ENCODE measurements around the gene ORAI1.
"Not testable (repeated sequence)": the region's sequence is repeated elsewhere in the genome, so short reads cannot be mapped to it uniquely, and the experiment has no call there.

The ORAI1 gene

GRCh38 chr12:121626087-121626852, at the start of gene ORAI1:
ORAI1 (plus strand) TSS chr12:121626530.
- DNase-seq (ENCODE audit: low spot score) = peak; percentile 89

- DNase-seq (ENCODE audit: low spot score) = no peak
Observed at GRCh38 chr12:121576851-121577391, 49.4 kb upstream of the ORAI1 start.

DNA sequence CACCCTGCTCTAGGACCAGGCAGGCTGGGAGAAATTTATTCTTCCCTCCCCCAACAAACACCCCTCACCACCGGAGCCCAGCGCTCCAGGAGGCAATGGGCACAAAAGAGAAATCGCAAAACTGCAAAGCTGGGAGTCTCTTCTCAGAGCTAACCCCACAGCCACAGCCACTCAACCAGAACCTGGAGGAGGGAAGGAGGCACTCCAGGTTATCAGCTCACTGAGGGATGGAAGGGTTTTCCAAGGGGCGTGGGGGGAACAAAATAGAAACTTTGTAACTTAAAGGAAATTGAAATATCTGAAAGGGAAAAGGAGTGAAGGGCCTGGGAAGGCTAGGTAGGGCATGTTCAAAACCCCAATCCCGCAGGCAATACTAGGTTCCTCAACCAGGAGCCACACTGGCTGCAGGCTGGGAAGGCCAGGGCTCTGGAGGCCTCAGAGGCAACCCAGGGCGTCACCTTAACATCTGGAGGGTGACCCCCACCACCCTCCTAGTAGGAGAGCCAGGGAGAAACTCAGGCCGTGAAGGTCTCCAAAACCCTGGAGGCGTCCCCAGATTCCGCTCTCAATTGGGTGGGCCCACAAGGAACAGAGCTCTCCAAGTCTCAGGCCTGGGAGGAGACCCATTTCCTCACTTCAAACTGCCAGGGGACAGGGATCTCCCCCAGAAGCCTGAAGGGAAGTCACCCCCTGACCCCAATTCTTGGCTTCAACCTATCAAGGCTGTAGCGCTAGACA, 48.7 kb upstream of the ORAI1 start:
- no peak for DNase-seq (ENCODE audit: low spot score)

- no peak for DNase-seq (ENCODE audit: low spot score)
Observed at GRCh38 chr12:121578230-121579189, 47.8 kb upstream of the ORAI1 start.

GRCh38 chr12:121579190-121579791, 47.0 kb upstream of the ORAI1 start:
- no peak for DNase-seq (ENCODE audit: low spot score)

- peak; percentile 62 for DNase-seq (ENCODE audit: low spot score)
Observed at GRCh38 chr12:121579981-121580868, 46.1 kb upstream of the ORAI1 start.

DNA sequence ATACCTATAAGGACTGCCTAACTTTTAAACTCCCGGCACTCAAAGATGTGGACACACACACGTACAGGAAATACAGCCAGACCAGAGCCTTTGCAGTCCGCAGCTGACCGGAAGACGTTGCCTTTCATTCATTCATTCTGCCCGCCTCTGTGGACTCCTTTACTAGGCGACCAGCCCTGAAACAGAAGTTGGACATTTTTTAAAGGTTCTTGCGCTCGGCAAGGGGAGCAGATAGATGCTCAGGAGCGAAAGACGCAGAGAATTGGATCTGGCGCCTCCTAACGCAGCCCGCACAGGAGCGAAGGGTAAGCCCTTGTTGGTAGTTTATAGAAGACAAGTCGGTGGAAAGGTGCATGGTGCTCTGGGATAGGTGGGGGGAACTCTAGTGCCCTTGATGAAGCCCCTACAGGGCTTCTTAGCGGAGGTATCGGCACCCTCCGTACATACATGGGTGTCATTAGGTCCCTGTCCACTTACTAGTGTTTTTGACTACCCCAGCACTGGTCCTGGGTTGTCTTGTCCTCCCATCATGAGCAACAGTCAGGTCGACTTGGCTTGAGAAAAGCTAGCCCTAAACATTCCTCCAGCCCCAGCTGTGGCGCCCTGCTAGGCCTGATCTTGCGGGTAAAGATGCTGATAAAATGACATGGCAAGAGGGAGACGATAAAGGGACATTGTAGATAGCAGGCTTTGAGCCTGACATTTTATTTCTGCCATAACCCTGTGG, 45.2 kb upstream of the ORAI1 start, which contains the start of gene KDM2B:
Gene KDM2B, minus strand, starts transcription at position 65 of the 727 bp plus-strand sequence. CDS start 112 bp downstream, outside the sequence.
- no peak for DNase-seq (ENCODE audit: low spot score)

- peak; percentile 36 for DNase-seq (ENCODE audit: low spot score)
Observed at GRCh38 chr12:121581686-121582429, 44.5 kb upstream of the ORAI1 start.

DNA sequence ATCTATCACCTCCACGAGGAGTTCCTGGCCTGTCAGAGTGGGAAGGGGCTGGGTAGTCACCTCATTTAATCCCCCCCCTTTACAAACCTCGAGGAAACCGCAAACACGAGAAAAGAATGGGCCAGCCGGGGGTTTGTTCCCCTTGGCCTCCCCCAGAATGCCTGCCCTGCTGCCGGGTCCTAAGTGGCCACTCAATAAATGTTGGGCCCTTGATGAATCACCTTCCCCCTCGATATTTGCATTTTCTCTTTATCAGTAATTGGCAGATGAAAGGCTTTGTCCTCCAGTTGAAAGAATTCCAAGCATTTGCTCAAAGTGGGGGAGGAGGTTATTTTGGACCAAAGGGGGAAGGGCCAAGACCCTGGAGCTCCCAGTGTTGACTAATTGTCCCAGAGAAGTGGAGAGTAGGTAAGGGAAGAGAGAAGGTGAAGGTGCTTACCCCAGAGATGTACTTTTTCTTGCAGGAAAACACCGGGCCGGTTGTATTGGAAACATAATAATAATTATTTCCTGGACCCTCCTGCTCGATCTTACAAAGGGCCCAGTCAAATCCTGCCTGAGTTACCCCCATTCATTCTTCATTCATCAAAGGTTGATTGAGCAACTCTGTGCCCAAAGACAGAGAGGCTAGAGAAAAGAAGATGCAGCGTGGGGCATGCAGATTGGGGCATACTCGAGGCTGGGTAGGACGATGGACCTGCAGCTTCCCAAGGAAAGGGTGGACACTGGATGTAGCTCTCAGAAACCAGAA, 43.6 kb upstream of the ORAI1 start:
- DNase-seq (ENCODE audit: low spot score) = peak; percentile 71

DNA sequence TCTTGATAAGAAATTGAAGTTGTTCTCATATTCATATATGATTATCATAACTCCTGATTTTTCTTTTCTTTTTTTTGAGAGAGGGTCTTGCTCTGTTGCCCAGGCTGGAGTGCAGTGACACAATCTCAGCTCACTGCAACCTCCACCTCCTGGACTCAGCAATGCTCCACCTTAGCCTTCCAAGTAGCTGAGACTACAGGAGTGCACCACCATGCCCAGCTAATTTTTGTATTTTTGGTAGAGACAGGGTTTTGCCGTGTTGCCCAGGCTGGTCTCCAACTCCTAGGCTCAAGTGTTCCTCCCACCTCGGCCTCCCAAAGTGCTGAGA, 43.0 kb upstream of the ORAI1 start:
- DNase-seq (ENCODE audit: low spot score) = not testable (repeated sequence)

- not testable (repeated sequence) for DNase-seq (ENCODE audit: low spot score)
Observed at GRCh38 chr12:121584885-121585284, 41.4 kb upstream of the ORAI1 start.

DNA sequence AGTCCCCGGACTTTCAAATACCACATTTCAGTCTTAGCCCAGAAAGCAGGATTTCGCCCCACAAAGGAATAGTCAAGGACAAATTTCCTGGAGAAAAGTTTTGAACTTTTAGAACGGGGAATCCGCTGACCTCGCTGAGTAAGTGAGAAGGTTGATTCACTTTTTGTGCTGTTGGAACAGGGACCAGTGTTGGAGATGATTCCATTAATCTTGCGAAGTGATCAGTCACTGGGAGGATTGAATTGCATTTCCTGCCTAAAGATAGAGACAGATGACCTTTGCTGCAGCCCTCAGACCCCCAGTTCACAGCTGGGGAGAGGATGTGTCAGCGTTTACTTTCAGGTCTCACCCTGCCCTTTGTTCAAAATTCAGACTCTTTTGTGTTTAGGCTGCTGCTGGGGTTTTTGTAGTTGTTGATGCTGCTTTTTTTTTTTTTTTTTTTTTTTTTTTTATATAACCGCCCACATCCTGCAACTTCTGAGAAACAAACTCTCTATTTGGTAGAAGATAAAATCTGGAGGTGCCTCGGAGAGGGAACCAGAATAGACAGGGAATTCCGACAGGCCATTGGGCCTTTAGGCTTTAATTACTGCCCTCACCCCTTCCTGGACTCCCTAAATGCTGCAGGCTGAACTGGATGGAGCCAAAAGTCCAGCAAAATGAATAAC, 35.7 kb upstream of the ORAI1 start:
- DNase-seq (ENCODE audit: low spot score) = no peak

- DNase-seq (ENCODE audit: low spot score) = no peak
Observed at GRCh38 chr12:121592320-121592719, 34.0 kb upstream of the ORAI1 start.

DNA sequence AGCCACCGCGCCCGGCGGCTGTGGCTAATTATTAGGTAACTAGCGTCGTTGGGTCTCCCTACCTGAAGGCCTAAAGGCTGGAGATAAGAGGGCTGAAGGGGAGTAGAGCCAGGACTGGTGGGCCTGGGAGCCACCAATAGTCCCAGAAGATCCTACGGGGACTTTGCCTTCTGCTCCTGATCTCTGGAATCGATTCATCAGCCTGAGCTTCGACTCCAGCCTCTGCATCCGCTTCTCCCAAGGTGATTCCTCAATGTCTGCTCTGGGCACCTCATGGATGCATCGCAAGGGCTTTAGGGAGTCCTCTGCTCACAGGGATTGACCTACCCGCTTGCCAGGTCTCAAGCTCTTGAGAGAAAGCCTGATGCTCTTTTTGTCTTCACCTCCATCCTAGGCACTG, 30.8 kb upstream of the ORAI1 start:
- DNase-seq (ENCODE audit: low spot score) = no peak

- DNase-seq (ENCODE audit: low spot score) = no peak
Observed at GRCh38 chr12:121596526-121596925, 29.8 kb upstream of the ORAI1 start.

- no peak for DNase-seq (ENCODE audit: low spot score)
Observed at GRCh38 chr12:121600702-121601336, 25.5 kb upstream of the ORAI1 start.

DNA sequence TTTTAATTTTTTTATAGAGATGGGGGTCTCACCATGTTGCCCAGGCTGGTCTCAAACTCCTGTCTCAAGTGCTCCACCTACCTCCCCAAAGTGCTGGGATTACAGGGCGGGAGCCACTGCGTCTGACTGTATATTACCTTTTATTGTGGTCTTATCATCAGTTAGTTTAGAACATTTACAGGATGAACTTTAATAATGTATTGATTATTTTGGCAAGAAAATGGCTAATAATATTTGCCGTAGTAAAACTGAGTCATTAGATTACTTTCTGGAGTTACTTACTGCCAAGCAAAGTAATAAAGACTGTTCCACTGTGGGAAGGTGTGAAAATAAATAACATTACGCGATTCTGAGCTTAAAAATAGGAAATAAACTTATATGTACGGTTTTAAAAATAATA, 23.6 kb upstream of the ORAI1 start:
- no peak for DNase-seq (ENCODE audit: low spot score)

Data from SW480 (cell line).